ENCODE data around the gene LAG3. TPM values are rescaled to one million over a fixed set of nuclear protein-coding genes. Genes with fewer than 3 reads are reported as not detected.

LAG3 gene
- total RNA-seq, 1 experiment from 2014 or later: 2.6 TPM

GRCh38 chr12:6818222-6818621, 45.9 kb downstream of the LAG3 start (continued):
- no peak for TF ChIP-seq ZNF532 (CRISPR knock-in tag; IDR thresholded peaks at IDR 0.05; ENCODE audit: borderline replicate concordance)
- TF ChIP-seq ATF3 (CRISPR knock-in tag; conservative IDR thresholded peaks at IDR 0.05): no peak
- no peak for TF ChIP-seq CREB1 (CRISPR knock-in tag; IDR thresholded peaks at IDR 0.05)
- TF ChIP-seq USF2 (CRISPR knock-in tag; IDR thresholded peaks at IDR 0.05): peak; percentile 70
- no peak for TF ChIP-seq CBFB (CRISPR knock-in tag; IDR thresholded peaks at IDR 0.05; ENCODE audit: low read depth)
- TF ChIP-seq TP53 (CRISPR knock-in tag; IDR thresholded peaks at IDR 0.05): no peak
- no peak for TF ChIP-seq RELA (CRISPR knock-in tag; IDR thresholded peaks at IDR 0.05; ENCODE audit: borderline replicate concordance)
- peak; percentile 63; the same call in 1 of the 2 replicates for TF ChIP-seq USF1 (CRISPR knock-in tag; IDR thresholded peaks at IDR 0.05)
- TF ChIP-seq FOXK1 (CRISPR knock-in tag; IDR thresholded peaks at IDR 0.05): no peak
- no peak for TF ChIP-seq OVOL2 (CRISPR knock-in tag; IDR thresholded peaks at IDR 0.05; ENCODE audit: borderline replicate concordance)
- TF ChIP-seq RORB (CRISPR knock-in tag; IDR thresholded peaks at IDR 0.05): no peak

- no peaks in the 10 kb centered on the region for H3K36me3 Mint-ChIP-seq
- no peak overlapping the region; the same call in 1 of the 2 replicates for H3K27ac Mint-ChIP-seq
- ChIA-PET POLR2A (interaction anchor here (1.1 to 1.5 kb wide), 2 partner anchors 49 to 66 kb away, joined by 3 to 5 read pairs; partner anchors contain the start of gene MLF2), CTCF (interaction anchor here (0.6 to 2.4 kb wide), 3 partner anchors 65 to 1325 kb away, joined by 3 to 8 read pairs (median 3); partner anchors contain the start of gene COPS7A)
- peaks cover 63% of the 10 kb centered on the region for H3K27me3 Mint-ChIP-seq (ENCODE audit: low read depth)
- peaks cover 51% of the 10 kb centered on the region for H3K4me1 Mint-ChIP-seq
- no peak for ATAC-seq
- DNase-seq (ENCODE audit: low spot score): no peak
- no peaks in the 10 kb centered on the region for H3K9me3 Mint-ChIP-seq
- peak overlapping the region; percentile 56 for H3K4me3 Mint-ChIP-seq
- TF ChIP-seq ZNF317 (CRISPR knock-in tag; IDR thresholded peaks at IDR 0.05; ENCODE audit: borderline replicate concordance, low read depth): no peak
- TF ChIP-seq NR2C2 (CRISPR knock-in tag; IDR thresholded peaks at IDR 0.05): no peak
- TF ChIP-seq PREB (CRISPR knock-in tag; IDR thresholded peaks at IDR 0.05; ENCODE audit: borderline replicate concordance): no peak
- no peak for TF ChIP-seq FOXP1 (CRISPR knock-in tag; IDR thresholded peaks at IDR 0.05; ENCODE audit: borderline replicate concordance)
- TF ChIP-seq RORB (CRISPR knock-in tag; IDR thresholded peaks at IDR 0.05): no peak
- no peak for TF ChIP-seq ZNF121 (CRISPR knock-in tag; IDR thresholded peaks at IDR 0.05)
- no peak for TF ChIP-seq KAT7 (CRISPR knock-in tag; IDR thresholded peaks at IDR 0.05; ENCODE audit: borderline replicate concordance)
- no peak for TF ChIP-seq ZNF425 (CRISPR knock-in tag; conservative IDR thresholded peaks at IDR 0.05)
- TF ChIP-seq FOXK1 (CRISPR knock-in tag; IDR thresholded peaks at IDR 0.05): no peak
- no peak for TF ChIP-seq ARID4B (CRISPR knock-in tag; IDR thresholded peaks at IDR 0.05; ENCODE audit: borderline replicate concordance)
- no peak for TF ChIP-seq GABPB1 (CRISPR knock-in tag; IDR thresholded peaks at IDR 0.05)
- TF ChIP-seq HMGA2 (CRISPR knock-in tag; IDR thresholded peaks at IDR 0.05): no peak
- TF ChIP-seq TCF7 (CRISPR knock-in tag; IDR thresholded peaks at IDR 0.05; ENCODE audit: low read depth): no peak
- no peak for TF ChIP-seq ZNF423 (CRISPR knock-in tag; IDR thresholded peaks at IDR 0.05)
These were observed 46.3 kb downstream of the LAG3 start for GRCh38 chr12:6818645-6819044.
